GM08714 (cell line): Measurements from ENCODE around the gene FGD4.

Experiments used
- H3K4me3 ChIP-seq: fragments of 200-500 bp; sonication (Bioruptor generic); 2 replicates; pipeline ENCODE4 v1.5.1; 2014; ENCODE audit warnings: mild to moderate bottlenecking, low read length, inconsistent platforms
- ZNF274 ChIP-seq: IDR thresholded peaks from 2 replicates; pipeline ENCODE4 v1.6.1; 2012; ENCODE audit warnings: mild to moderate bottlenecking, low read depth, low read length

The FGD4 gene

DNA sequence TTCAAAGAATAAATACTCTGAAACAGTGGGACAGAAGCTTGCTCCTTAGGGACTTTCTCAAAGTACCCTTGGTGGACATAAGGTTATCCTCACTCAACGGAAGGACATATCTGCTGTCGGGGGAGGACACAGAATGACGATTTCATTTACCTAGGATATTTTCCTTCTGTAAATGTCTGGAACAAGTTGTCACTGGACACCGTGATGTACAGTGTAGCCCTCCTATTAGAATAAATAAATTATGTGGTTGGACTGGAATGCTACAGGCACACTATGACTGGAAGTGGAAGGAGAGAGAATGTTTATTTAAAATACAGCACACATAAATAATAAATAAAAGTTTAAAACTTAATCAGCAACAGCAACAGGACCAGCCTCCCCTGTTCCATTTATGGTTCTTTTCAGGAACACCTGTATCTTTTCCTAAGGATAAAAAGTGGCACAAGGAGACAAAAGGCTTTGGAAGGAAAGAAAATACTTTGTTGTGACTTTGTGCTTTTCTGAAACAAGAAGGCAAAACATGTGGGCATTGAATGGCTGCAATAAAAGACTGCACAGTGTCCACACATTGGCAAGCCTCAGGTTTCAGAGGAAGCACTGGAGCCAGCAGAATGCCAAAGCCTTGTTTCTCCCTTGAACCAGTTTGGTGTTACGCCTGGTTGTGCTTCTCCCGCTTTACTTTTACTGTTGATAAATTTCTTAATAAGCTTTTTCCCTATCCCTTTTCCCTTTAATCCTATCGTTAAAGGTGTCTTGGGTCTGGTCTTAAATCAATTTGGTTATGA is 36.8 kb downstream of the FGD4 start:
- no peak overlapping the region for H3K4me3 ChIP-seq
- TF ChIP-seq ZNF274: no peak

DNA sequence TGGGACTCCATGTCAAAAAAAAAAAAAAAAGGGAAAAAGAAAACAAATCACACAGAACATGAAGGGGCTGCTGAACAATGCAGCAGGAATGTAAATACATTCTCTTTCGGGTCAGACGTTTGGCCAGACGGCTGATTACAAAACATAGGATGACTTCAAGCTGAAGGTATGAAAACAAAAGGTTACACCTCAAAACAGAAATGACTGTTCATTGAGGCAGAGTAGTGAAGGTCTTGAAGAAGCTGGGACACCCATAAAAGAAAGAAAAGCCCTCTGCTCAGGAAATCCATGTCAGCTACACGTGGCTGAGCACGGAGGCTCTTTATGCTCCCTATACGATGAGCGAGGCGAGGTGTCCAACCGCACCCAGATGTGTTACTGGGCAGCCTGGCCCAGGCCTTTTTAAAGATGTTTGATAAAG is 37.7 kb downstream of the FGD4 start:
- no peak overlapping the region for H3K4me3 ChIP-seq
- TF ChIP-seq ZNF274: no peak

DNA sequence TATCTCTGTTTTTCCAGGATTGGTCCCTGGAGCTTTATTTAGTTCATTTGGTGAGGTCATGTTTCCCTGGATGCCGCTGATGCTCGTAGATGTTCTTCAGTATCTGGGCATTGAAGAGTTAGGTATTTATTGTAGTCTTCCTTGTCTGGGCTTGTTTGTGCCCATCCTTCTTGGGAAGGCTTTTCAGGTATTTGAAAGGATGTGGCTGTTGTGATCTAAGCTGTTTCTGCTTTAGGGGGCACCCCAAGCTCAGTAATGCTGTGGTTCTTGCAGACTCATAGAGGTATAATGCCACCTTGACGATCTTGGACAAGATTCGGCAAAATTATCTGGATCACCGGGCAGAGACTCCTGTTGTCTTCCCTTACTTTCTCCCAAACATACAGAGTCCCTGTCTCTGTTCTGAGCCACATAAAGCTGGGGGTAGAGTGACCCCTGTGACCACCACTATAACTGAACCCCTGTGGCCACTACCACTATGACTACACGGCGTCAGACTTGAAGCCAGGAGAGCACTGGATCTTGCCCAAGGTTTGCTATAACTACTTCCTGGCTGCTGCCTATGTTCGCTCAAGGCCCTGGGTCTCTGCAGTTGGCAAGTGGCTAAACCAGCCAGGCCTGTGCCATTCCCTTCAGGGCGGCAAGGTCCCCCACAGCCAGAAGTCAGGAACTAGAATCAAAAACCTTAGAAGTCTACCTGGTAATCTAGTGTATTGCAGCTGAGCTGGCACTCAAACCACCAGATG is 40.9 kb downstream of the FGD4 start:
- TF ChIP-seq ZNF274: no peak
- H3K4me3 ChIP-seq: no peak overlapping the region

DNA sequence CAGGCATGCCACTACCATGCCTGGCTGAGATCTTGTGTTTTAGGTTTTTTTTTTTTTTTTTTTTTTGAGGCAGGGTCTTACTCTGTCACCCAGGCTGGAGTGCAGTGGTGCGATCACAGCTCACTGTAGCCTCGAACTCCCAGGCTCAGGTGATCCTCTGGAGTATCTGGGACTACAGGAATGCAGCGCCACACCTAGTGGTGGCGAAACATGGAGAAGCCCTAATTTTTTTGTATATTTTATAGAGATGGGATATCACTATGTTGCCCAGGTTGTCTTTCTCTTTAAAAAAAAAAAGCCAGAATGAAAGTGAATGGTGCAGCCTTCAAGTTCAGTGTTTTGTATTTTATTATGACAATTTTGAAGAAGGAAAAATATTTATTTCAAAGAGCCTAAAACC is 44.1 kb downstream of the FGD4 start:
- no peak for TF ChIP-seq ZNF274
- H3K4me3 ChIP-seq: no peak overlapping the region

DNA sequence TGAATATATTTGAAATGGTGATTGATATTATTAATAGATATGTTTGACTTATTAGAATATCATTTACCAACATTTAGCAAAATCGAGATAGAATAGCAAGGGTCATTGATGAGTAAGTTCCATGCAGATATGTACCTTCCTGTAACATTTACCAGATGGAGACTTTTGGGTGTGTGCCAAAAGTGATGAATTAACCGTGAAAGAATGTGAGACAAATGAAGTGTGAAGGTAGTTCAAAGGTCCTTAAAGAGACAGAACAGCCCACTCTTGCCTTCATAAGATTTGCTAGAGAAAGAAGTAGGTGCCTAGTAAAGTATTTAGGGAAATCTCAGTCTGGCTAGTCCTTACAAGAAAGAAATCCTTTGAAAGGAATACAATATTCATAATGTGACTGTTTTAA is 45.5 kb downstream of the FGD4 start:
- TF ChIP-seq ZNF274: no peak
- H3K4me3 ChIP-seq: no peak overlapping the region

DNA sequence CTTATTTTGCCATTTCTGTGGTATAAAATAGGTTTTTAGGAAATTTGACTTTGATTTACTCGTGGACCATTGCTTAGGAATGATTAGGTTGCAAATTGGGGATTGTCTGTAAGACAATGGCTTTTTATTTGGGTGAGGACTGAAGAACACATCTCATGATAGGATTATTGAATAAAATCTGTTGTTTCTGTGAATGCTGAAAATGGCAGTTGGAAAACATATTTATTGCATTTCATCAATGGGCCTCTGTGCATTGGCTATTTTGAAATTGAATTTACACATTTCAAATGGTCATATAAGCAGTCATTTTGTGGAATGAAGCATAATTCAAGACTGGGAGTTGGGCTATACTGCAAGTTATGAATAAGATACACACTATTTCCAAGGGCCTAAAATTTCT is 46.0 kb downstream of the FGD4 start:
- H3K4me3 ChIP-seq: no peak overlapping the region
- no peak for TF ChIP-seq ZNF274

DNA sequence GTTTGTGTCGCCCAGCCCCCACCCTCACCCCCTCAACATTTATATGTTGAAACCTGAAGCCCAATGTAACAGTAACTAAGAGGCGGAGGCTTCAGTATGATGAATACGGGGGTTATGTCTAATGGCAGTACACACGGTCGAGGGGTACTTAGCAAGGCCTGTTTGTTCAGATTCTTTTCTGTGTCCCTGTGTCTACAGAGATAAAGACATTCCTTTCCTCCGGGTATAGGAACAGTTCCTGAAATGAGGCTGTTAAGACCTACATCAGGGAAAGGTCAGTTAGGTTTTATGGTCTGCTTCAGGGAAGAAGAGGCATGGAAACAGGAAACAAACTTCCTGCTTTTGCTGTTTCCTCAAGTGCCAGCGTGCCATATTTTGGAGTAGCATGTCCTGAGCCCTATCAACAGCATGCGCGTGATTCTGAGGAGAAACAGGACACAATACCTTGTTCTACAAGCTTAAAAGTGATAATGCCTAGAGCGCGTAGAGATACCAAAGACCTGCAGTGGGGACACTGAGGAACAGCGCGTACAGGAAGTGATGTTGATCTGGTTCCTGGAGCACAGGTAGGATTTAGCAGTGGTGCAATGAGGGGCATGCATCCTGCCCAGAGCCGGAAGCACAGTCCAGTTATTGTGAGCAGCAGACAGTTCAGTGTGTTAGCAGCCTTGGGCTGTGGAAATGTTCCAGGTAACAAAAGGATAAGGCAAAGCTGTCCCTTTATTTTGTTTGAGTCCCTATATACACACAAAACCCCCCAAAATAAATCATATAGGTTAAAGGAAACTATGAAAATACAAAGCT is 47.2 kb downstream of the FGD4 start:
- no peak for TF ChIP-seq ZNF274
- no peak overlapping the region for H3K4me3 ChIP-seq

DNA sequence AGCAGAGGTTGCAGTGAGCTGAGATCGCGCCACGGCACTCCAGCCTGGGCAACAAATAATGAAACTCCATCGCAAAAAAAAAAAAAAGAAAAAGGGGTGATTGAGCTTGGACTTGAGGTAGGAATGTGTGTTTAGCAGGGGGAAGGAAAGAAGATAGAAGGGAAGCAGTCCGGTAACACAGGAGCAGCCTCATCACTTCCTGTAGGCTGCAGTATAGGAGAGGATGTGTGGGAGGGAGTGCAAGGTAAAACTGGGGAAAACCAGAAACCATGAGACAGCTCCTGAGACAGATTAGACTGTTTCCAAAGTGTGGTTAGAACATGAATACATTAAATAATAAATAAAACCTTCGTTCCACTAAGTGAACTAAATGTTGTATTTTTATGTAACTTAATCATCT is 49.2 kb downstream of the FGD4 start:
- no peak overlapping the region for H3K4me3 ChIP-seq
- TF ChIP-seq ZNF274: no peak

DNA sequence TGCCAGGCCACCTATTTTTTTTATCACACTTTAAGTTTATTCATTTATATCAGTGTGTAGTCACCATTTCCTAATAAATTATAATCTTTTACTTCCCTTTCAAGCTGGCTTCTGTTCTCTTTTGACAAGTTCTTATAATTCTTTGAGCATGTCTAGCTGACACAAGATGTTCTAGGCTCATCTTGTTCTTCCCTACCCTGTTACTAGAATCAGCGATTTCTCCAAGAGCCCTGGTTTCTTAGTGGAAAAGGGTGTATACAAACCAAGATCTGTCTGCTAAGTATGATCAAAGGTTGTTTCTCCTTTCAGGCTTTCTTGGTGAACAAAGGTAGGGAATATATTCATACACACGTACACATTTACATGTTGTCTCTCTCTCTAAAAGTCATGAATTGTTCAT is 51.0 kb downstream of the FGD4 start:
- H3K4me3 ChIP-seq: no peak overlapping the region

DNA sequence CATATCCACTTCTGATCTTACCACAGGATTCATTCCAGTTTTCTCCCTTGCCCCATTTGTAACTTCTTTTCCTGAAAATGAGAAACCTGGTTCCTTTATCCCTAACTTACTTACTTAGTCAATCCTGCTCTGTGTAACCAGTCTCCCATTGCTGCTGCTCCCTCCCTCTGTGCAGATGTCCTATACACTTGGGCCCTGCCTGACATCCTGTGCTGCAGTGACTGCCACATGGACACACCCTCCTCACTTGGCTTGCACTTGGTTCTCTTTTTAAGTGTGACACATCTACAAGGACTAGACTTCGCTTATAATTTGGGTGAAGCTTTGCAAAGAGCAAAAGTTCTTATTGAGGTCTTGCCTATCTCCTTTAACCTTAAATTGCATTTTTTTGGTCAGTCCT is 51.4 kb downstream of the FGD4 start:
- TF ChIP-seq ZNF274: no peak

More for the DNA sequence above, 51.0 kb downstream of the FGD4 start:
- TF ChIP-seq ZNF274: no peak

DNA sequence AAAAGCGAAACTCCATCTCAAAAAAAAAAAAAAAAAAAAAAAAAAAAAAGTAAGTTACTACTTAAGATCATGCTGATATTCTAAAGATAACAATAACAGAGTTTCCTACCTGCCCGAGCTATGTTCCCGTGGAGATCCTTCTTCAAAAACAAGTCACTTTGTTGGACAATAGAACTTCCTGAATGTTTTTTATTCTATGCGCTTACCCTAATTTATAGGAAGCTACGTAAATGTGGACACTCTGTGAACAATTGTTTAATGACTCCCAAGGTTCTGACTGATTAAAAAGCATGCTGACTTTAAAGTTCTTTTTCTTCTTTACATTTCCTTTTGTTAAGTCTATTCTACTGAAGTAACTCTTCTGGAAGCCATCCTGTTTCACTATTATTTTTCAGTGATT is 52.5 kb downstream of the FGD4 start:
- TF ChIP-seq ZNF274: no peak
- no peak overlapping the region for H3K4me3 ChIP-seq

More for the DNA sequence above, 51.4 kb downstream of the FGD4 start:
- H3K4me3 ChIP-seq: no peak overlapping the region

DNA sequence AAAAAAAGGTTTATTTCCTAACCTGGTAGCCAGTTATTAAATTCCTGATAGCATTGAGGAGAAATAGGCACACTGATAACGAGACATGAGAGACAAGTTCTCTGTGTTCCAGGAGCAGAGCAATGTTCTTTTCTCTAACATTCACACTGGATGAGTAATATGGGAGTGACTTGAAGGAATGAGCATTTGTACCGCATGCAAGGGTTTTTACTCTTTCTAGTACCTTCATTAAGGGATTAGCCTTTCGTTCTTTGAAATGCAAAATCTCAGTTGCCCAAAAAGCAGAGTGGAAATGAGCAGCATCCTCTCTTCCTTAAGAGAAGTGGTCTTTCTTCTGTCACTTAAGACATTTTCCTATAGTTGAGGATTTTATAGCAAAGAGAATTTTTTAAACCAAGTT is 54.7 kb downstream of the FGD4 start:
- no peak for TF ChIP-seq ZNF274
- H3K4me3 ChIP-seq: no peak overlapping the region

DNA sequence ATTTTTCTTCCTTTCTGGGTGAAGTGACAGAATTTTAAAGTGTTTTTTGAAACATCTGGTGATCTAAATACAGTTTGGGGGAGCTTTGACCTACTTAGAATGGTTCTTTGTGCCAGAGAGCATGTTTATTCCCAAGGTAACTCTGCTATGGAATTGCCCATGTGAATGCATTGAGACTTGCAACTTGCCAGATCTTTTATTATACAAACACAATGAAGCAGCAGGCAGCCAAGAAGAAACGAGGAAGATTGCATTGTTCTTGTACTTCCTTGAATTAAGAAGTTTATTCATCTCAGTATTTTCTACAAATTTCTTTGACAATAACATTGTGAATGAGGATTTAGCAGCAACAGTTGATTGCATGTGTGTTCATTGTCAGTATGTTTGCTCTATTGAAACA is 55.5 kb downstream of the FGD4 start:
- no peak for TF ChIP-seq ZNF274
- H3K4me3 ChIP-seq: no peak overlapping the region

DNA sequence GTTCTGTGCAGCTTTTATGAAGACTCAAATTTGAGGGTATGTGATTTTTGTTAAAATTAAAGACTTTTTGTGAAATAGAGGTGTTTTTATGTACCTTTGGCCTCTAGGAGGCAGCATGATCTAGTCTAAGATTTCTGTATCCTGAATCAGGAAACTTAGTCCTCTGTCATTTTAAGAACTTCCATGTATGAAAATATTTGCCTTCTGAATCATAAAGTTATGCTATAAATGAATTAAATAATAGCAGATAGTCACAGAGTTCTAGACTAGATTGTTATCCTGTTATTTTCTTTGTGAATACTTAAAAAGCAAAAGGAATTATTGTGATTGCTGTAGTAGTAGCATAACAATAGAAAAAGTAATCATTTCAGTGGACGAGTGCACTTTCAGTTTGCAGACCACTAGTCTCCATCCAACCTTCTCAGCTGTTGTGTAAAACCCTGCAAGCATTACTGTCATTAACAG is 56.3 kb downstream of the FGD4 start:
- H3K4me3 ChIP-seq: no peak overlapping the region; the same call in 1 of the 2 replicates
- TF ChIP-seq ZNF274: no peak
